Measurements from ENCODE around the gene MEDAG.

MEDAG gene

GRCh38 chr13:30868799-30869470 lies 37.1 kb upstream of the MEDAG start:
- TF ChIP-seq GATA2 (IDR thresholded peaks at IDR 0.05; ENCODE audit: low read depth, low read length) (no peak), GATA3 (IDR thresholded peaks at IDR 0.05; ENCODE audit: low read depth, low read length) (no peak)

- no peak for TF ChIP-seq GATA2 (IDR thresholded peaks at IDR 0.05; ENCODE audit: low read depth, low read length)
- no peak for TF ChIP-seq GATA3 (IDR thresholded peaks at IDR 0.05; ENCODE audit: low read depth, low read length)
These were observed 36.6 kb upstream of the MEDAG start for GRCh38 chr13:30869491-30869890.

DNA sequence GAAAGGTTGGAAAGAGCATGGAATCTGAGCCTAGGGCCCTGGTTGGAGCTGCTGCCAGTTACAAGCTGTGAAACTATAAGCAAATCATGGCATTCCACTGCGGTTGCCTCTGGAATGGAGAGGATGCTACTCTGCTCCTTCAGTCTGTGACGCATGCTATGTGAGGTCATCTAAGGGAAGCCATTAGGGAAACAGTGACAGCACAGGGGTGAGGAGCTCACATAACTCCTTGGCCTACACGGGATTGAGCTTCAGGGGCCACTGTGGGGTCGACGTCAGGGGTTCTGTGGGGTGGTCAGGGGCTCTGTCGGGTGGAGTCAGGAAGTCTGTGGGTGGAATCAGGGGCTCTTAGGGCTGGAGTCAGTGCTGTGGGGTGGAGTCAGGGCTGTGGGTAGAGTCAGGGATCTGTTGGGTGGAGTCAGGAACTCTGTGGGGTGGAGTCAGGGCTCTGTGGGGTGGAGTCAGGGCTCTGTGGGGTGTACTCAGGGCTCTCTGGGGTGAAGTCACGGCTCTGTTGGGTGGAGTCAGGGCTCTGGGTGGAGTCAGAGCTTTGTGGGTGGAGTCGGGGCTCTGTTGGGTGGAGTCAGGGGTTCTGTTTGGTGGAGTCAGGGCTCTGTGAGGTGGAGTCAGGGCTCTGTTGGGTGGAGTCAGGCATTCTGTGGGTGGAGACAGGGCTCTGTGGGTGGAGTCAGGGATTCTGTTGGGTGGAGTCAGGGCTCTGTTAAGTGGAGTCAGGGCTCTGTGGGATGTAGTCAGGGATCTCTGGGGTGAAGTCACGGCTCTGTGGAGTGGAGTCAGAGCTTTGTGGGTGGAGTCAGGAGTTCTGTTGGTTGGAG lies 35.8 kb upstream of the MEDAG start:
- TF ChIP-seq GATA2 (IDR thresholded peaks at IDR 0.05; ENCODE audit: low read depth, low read length) (no peak), GATA3 (IDR thresholded peaks at IDR 0.05; ENCODE audit: low read depth, low read length) (no peak)

- TF ChIP-seq GATA2 (IDR thresholded peaks at IDR 0.05; ENCODE audit: low read depth, low read length) (no peak), GATA3 (IDR thresholded peaks at IDR 0.05; ENCODE audit: low read depth, low read length) (no peak)
These were observed 35.0 kb upstream of the MEDAG start for GRCh38 chr13:30870916-30871587.

- TF ChIP-seq GATA2 (IDR thresholded peaks at IDR 0.05; ENCODE audit: low read depth, low read length) = no peak
- no peak for TF ChIP-seq GATA3 (IDR thresholded peaks at IDR 0.05; ENCODE audit: low read depth, low read length)
These were observed 34.3 kb upstream of the MEDAG start for GRCh38 chr13:30871588-30872275.

DNA sequence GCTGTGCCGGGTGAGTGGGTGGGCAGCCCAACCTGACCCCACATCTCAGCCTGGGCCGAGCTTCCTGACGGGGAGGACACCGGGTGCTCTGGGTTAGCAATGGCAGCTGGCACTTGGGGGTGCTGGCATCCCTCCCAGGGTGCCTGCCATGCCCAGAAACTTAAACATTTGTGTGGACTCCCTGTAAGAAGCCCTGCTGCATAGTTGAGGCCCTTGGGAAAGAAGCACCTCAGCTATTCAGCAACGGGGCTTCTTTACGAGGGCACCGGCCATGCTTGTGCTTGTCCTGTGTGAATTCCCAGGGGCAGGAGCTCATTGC lies 33.8 kb upstream of the MEDAG start:
- no peak for TF ChIP-seq GATA3 (IDR thresholded peaks at IDR 0.05; ENCODE audit: low read depth, low read length)
- TF ChIP-seq GATA2 (IDR thresholded peaks at IDR 0.05; ENCODE audit: low read depth, low read length) = no peak

GRCh38 chr13:30872685-30873461 lies 33.2 kb upstream of the MEDAG start:
- no peak for TF ChIP-seq GATA3 (IDR thresholded peaks at IDR 0.05; ENCODE audit: low read depth, low read length)
- no peak for TF ChIP-seq GATA2 (IDR thresholded peaks at IDR 0.05; ENCODE audit: low read depth, low read length)

DNA sequence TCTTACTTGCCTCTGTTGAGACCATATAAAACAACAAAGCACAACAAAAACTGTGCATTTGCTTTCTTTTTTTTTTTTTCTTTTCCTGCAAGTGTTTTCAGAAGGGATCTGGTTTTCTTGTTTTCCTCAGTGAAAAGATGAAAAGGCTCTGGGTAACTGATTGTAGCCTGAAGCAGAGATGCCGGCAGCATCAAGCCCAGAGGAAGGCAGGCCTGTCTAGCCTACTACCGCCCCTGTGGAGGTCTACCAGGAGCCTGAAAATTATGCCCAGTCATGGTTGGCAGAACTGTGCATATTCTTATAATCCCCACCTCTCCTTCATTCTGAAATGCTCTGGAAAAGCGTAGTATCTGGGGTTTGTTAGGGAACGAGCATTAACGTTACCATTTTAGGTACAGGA lies 32.6 kb upstream of the MEDAG start:
- no peak for TF ChIP-seq GATA3 (IDR thresholded peaks at IDR 0.05; ENCODE audit: low read depth, low read length)
- TF ChIP-seq GATA2 (IDR thresholded peaks at IDR 0.05; ENCODE audit: low read depth, low read length) = no peak

DNA sequence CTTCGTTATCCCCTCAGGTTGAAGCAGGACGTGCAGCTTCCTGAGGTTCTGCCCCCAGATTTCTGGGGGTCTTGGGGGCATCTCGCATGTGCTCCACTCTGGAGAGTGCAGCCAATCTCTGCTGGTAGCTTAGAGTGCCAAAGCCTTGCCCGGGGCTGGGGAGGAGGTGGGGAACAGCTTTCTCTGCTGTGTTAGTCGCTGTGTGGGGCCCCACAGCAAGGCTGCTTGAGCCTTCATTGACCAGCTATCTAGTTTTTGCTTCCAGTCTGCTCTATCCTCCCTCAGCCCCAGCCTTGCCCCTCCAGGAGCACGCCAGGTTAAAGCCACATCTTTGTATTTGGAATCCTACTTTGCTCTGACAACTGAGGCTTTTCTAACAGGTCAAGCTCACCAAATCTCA lies 32.0 kb upstream of the MEDAG start:
- no peak for TF ChIP-seq GATA3 (IDR thresholded peaks at IDR 0.05; ENCODE audit: low read depth, low read length)
- TF ChIP-seq GATA2 (IDR thresholded peaks at IDR 0.05; ENCODE audit: low read depth, low read length) = no peak

DNA sequence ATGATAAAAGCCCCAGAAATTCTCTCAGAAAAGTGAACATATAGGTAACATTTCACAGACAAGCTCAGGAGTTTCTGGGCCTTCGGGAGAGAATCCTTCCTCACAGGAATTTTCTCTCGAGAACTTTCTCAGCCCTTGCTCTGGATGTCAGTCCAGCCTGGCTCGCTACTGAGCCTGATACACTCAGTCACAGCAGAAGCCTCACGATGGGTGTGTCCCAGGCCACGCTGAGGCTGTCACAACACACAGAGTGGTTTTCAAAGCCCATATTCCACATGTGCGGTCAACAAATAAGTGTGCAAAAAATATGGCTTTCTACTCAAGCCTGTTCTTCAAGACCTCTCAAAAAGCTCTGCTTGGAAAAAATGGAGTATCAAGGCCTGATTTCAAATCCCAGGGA lies 31.5 kb upstream of the MEDAG start:
- no peak for TF ChIP-seq GATA3 (IDR thresholded peaks at IDR 0.05; ENCODE audit: low read depth, low read length)
- no peak for TF ChIP-seq GATA2 (IDR thresholded peaks at IDR 0.05; ENCODE audit: low read depth, low read length)

GRCh38 chr13:30877335-30877734 lies 28.7 kb upstream of the MEDAG start:
- TF ChIP-seq GATA3 (IDR thresholded peaks at IDR 0.05; ENCODE audit: low read depth, low read length) (no peak), GATA2 (IDR thresholded peaks at IDR 0.05; ENCODE audit: low read depth, low read length) (no peak)

- no peak for TF ChIP-seq GATA3 (IDR thresholded peaks at IDR 0.05; ENCODE audit: low read depth, low read length)
- TF ChIP-seq GATA2 (IDR thresholded peaks at IDR 0.05; ENCODE audit: low read depth, low read length) = no peak
These were observed 25.8 kb upstream of the MEDAG start for GRCh38 chr13:30880151-30880855.

DNA sequence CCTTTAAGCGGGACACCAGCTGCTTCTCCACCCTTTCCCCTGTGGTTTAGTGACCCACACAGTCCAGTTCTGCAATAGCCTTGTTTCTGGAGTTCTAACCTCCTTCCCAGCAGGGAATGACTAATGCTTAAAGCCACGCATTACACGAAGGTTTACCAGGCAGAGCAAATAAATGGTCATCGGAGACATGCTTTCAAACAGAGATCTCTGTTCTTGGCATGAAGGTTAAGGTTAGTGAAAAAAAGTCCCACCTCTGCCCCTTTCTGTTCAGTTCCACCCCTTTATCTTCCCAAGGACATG lies 25.3 kb upstream of the MEDAG start:
- TF ChIP-seq GATA3 (IDR thresholded peaks at IDR 0.05; ENCODE audit: low read depth, low read length) = no peak
- no peak for TF ChIP-seq GATA2 (IDR thresholded peaks at IDR 0.05; ENCODE audit: low read depth, low read length)

Measured in SH-SY5Y (cell line).